GM21381 (cell line): ENCODE measurements around the gene UFM1.
"Not testable (repeated sequence)": the region's sequence is repeated elsewhere in the genome, so short reads cannot be mapped to it uniquely, and the experiment has no call there.

Experiments
- ATAC-seq: cut with Tn5 transposase; IDR thresholded peaks from one replicate; pipeline ENCODE4 v1.9.1; 2021; ENCODE audit warnings: mild to moderate bottlenecking, moderate library complexity; ENCODE audit not compliant: unreplicated experiment

UFM1 gene

GRCh38 chr13:38349390-38350113 is at the start of gene UFM1:
UFM1 (plus strand) TSS chr13:38349851; CDS start chr13:38349920, 69 bp downstream.
- peak; percentile 95 for ATAC-seq

- no peak for ATAC-seq
These were observed 48.4 kb upstream of the UFM1 start for GRCh38 chr13:38301236-38301635.

- no peak for ATAC-seq
These were observed 45.8 kb upstream of the UFM1 start for GRCh38 chr13:38303816-38304320.

- no peak for ATAC-seq
These were observed 40.9 kb upstream of the UFM1 start for GRCh38 chr13:38308736-38309135.

GRCh38 chr13:38309397-38309796 is 40.3 kb upstream of the UFM1 start:
- ATAC-seq, result no peak

- ATAC-seq, result not testable (repeated sequence)
These were observed 38.5 kb upstream of the UFM1 start for GRCh38 chr13:38311175-38311574.

- ATAC-seq, result no peak
These were observed 33.5 kb upstream of the UFM1 start for GRCh38 chr13:38316129-38316528.

GRCh38 chr13:38321654-38322053 is 28.0 kb upstream of the UFM1 start:
- ATAC-seq, result no peak

- ATAC-seq, result no peak
These were observed 24.2 kb upstream of the UFM1 start for GRCh38 chr13:38325426-38325825.

GRCh38 chr13:38328699-38329098 is 21.0 kb upstream of the UFM1 start:
- no peak for ATAC-seq

GRCh38 chr13:38334845-38335244 is 14.8 kb upstream of the UFM1 start:
- no peak for ATAC-seq

- ATAC-seq, result no peak
These were observed 11.6 kb upstream of the UFM1 start for GRCh38 chr13:38338089-38338488.

GRCh38 chr13:38340624-38341023 is 9.0 kb upstream of the UFM1 start:
- no peak for ATAC-seq

- ATAC-seq, result no peak
These were observed 8.4 kb upstream of the UFM1 start for GRCh38 chr13:38341149-38341692.

GRCh38 chr13:38346764-38347163 is 2.9 kb upstream of the UFM1 start:
- no peak for ATAC-seq

GRCh38 chr13:38348861-38349389 is 726 bp upstream of the UFM1 start:
- ATAC-seq, result peak; percentile 11

- ATAC-seq, result peak; percentile 32
These were observed 515 bp downstream of the UFM1 start for GRCh38 chr13:38350114-38350617.

- no peak for ATAC-seq
These were observed 6.0 kb downstream of the UFM1 start for GRCh38 chr13:38355595-38356119.

GRCh38 chr13:38358684-38359083 is 9.0 kb downstream of the UFM1 start:
- ATAC-seq, result no peak

GRCh38 chr13:38361542-38362262 is 12.1 kb downstream of the UFM1 start:
- no peak for ATAC-seq

- no peak for ATAC-seq
These were observed 13.6 kb downstream of the UFM1 start for GRCh38 chr13:38363219-38363618.
